GM18873 (cell line): Measurements from ENCODE around the gene FCGR3A.
"Not testable (repeated sequence)": the region's sequence is repeated elsewhere in the genome, so short reads cannot be mapped to it uniquely, and the experiment has no call there.

ENCODE experiments used
- ATAC-seq: cut with Tn5 transposase; IDR thresholded peaks from one replicate; pipeline ENCODE4 v1.9.1; 2021; ENCODE audit warnings: mild to moderate bottlenecking, moderate library complexity, moderate number of reproducible peaks; ENCODE audit not compliant: unreplicated experiment, low FRiP score

Gene FCGR3A

DNA sequence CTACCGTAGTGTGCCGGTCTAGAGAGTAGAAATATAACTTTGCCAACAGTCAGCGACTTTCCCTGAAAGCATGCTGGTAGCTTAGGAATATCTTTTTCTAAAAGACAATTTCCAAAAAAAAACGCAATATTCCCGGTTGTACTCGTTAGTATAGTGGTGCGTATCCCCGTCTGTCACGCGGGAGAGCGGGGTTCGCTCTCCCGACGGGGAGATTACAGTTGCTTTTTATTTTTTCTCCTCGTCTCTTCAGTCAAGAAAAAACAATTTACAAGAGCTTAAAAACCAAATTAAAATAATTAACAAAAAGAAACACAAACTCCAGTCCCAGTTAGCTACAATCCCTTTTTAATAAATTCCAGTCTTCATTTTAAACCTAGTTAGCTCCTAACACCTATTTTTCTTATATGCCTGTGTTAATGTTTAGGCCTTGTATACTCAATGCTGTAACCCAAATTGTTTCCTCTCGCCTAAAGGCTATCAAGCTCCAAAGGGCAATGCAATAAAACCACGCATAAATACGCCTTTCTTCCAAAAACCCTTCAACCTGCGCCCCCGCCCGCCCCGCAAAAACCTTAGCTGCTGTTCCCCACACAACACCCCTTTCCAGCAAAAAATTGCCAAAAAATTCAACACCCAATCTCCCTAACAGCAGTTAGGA lies 17.5 kb downstream of the FCGR3A start:
- ATAC-seq, result no peak

DNA sequence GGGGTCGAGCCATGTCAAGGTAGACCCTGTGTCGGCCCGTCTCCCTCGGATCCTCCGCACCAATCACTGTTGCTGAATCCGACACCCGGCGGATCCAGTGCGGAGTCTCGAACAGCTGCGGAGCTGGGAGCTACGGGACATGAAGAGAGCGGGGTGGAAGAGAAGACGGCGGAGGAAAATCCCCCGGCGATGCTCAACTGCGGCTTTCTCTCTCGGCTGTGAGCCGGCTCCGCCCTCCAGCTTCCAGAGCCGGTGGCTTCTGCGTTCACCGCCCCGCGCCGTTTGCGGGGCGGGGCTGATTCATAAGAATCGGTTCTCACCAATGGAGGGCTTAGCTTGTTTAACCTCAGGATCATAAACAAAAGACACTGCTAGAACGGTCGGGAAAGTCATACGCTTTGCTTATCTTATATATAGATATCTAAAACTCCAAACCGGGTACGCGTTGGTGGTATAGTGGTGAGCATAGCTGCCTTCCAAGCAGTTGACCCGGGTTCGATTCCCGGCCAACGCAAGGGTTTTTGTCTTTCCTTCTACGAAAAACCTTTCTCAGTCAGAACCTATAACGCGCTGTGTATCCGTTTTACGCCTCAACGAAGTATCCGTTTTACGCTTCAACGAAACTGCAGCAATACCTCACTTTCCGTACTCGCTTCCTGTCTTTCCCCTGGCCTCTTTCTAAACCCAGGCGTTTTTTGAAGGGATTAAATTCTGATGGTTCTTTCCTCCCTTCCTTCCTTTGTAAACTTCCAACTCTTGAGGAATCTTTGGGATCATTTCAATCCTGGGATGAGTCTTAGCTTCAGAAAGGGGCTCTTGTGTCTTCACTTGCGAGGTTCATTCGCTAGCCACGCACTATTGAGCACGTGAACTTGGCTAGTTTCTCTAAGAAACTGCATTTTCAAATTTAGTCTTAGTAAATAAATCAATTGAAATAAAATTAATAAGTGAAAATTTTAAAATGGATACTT lies 18.7 kb downstream of the FCGR3A start:
- ATAC-seq, result peak; percentile 61

DNA sequence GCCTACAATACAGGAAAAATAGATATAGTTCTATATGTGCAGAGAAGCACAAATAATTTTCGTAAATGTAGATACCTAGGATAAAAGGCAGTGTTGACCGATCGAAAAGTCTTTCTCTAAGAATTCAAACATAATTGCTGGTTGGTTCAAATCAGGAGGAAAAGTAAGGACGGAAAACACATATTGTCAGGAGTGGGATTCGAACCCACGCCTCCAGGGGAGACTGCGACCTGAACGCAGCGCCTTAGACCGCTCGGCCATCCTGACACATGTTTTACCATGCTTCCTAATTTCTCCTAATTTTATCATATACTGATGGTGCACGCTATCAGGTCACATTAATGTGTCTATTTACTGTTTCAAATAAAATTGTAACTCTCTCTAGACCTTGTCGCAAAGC lies 19.5 kb downstream of the FCGR3A start:
- ATAC-seq, result peak; percentile 32

DNA sequence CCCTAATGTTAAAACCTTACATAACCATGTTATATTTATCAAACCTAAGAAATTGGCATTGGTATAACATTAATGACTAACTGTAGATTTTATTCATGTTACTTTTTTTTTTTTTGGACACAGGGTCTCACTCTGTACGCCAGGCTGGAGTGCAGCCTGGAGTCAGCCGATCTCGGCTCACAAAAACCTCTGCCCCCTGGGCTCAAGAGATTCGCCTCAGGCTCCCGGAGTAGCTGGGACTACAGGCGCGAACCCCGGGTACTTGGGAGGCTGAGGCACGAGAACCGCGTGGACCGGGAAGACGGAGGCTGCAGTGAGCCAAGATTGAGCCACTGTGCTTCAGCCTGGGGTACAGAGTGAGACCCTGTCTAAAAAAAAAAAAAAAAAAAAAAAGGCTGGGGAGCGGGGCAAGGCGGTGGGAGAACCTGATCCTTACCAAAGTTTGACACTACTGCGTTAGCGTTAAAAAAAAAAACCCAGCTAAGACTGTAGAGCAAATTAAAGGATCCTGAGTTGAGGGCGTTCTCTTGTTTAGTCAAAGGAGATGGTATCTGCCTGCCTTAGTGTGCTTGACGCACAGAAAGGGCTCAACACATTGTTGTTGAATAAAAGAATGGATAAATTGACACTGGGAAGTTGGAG lies 20.0 kb downstream of the FCGR3A start:
- ATAC-seq, result not testable (repeated sequence)

DNA sequence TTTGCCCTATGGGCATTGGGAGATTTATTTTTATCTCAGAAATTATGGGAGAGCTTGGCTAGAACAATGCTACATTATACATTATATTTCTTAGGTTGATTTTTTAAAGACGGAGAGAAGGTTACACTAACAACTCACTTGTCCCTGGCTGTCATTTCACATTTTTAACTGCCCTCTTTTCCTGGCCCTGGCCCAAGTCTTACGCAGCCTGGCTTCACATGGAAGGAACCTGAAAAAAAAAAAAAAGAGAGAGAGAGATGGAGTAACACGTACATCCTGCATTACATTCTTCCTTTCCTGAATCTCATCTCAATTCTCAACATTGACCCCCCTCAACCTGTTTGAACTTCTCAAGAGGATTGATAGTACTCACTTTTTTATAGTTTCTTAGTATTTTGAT lies 21.1 kb downstream of the FCGR3A start:
- ATAC-seq, result not testable (repeated sequence)

DNA sequence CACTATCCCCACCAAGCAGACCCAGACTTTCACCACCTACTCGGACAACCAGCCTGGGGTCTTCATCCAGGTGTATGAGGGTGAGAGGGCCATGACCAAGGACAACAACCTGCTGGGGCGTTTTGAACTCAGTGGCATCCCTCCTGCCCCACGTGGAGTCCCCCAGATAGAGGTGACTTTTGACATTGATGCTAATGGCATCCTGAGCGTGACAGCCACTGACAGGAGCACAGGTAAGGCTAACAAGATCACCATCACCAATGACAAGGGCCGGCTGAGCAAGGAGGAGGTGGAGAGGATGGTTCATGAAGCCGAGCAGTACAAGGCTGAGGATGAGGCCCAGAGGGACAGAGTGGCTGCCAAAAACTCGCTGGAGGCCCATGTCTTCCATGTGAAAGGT lies 23.7 kb downstream of the FCGR3A start:
- not testable (repeated sequence) for ATAC-seq

DNA sequence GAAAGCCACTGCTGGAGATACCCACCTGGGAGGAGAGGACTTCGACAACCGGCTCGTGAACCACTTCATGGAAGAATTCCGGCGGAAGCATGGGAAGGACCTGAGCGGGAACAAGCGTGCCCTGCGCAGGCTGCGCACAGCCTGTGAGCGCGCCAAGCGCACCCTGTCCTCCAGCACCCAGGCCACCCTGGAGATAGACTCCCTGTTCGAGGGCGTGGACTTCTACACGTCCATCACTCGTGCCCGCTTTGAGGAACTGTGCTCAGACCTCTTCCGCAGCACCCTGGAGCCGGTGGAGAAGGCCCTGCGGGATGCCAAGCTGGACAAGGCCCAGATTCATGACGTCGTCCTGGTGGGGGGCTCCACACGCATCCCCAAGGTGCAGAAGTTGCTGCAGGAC lies 24.3 kb downstream of the FCGR3A start:
- ATAC-seq, result not testable (repeated sequence)

DNA sequence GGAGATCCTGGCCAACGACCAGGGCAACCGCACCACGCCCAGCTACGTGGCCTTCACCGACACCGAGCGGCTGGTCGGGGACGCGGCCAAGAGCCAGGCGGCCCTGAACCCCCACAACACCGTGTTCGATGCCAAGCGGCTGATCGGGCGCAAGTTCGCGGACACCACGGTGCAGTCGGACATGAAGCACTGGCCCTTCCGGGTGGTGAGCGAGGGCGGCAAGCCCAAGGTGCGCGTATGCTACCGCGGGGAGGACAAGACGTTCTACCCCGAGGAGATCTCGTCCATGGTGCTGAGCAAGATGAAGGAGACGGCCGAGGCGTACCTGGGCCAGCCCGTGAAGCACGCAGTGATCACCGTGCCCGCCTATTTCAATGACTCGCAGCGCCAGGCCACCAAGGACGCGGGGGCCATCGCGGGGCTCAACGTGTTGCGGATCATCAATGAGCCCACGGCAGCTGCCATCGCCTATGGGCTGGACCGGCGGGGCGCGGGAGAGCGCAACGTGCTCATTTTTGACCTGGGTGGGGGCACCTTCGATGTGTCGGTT lies 24.8 kb downstream of the FCGR3A start:
- peak; percentile 2 for ATAC-seq

DNA sequence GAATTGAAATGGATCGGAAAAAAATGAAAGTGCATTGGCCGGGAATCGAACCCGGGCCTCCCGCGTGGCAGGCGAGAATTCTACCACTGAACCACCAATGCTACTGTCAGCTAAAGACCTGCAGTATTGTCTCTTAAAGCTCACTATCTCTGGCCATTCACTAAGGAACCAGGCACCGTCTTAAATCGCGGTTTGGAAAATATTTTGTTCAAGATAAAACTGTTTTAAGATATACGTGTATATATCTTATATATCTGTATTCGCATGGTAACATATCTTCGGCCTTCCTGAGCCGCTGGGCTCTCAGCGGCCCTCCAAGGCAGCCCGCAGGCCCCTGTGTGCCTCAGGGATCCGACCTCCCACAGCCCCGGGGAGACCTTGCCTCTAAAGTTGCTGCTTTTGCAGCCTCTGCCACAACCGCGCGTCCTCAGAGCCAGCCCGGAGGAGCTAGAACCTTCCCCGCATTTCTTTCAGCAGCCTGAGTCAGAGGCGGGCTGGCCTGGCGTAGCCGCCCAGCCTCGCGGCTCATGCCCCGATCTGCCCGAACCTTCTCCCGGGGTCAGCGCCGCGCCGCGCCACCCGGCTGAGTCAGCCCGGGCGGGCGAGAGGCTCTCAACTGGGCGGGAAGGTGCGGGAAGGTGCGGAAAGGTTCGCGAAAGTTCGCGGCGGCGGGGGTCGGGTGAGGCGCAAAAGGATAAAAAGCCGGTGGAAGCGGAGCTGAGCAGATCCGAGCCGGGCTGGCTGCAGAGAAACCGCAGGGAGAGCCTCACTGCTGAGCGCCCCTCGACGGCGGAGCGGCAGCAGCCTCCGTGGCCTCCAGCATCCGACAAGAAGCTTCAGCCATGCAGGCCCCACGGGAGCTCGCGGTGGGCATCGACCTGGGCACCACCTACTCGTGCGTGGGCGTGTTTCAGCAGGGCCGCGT lies 25.5 kb downstream of the FCGR3A start, which contains the start of gene HSPA6:
HSPA6 (plus strand) TSS at position 724 of the 925 bp plus-strand sequence; CDS start at position 843, 119 bp downstream.
- peak; percentile 53 for ATAC-seq

DNA sequence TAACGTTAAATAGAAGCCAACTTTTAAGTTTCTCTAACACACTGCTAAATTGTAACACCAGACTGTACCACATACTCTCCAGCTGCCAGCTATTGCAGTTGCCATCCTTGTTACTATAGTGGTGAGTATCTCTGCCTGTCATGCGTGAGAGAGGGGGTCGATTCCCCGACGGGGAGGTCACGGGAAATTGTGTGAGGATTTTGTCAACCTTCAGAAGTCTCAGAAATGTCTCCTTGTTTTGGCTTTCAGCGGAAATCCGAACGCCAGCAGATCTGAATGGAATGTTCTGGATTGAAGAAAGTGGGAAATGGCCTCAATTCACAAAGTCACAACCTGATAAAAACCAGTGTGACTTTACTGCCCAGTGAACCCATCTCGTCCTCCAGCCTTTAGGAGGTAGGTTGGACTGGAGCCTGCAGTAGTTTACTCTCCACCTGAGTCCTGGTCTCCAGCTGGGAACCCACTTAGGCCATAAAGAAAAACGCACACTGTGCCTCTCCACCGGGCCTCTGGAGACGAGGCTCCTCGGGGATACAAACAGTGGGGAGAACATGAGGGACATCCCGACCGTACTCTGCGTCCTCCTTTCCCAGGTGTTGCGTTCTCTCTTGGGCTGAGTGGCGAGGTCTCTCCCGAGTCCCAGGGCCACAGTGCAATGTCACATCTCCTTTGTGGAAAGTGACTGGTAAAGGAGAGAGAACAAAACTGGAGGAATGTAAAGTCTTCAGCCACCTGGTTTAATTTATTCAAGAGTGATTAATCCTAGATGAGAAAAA lies 26.4 kb downstream of the FCGR3A start:
- peak; percentile 15 for ATAC-seq

DNA sequence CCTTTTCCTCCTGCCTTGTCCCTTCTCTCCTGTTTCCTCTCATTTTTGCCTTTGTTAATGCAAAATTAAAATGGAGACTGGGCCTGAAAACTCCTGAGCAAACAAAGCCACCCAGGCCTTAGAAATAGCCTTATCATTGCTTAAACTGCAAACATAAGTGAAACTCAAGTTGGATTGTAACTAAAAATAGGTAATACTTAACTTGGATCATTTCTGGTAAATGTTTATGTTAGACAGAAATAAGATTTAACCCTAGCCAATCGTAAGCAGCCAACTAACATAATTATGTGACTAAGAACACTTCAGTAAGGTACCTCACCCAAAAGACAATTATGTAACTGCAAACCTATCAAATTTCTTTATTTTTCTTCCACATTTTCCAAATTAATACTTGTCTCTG lies 35.7 kb downstream of the FCGR3A start:
- ATAC-seq, result not testable (repeated sequence)

DNA sequence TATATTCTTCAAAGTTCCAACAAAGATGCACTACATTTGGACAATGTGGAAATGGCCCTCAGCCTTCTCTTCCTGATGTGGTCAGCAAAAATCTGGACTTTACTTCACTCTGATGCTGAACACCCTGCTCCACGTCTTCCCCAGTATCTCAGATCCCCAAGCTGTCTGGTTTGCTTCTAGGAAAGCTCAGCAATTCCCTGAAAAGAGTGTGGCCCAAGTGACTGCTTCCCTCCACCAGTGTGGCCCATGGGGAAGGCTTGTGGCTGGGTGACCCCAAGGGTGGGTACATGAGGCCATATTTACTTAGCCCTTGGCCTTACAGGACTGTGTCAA lies 36.2 kb downstream of the FCGR3A start:
- ATAC-seq, result not testable (repeated sequence)

DNA sequence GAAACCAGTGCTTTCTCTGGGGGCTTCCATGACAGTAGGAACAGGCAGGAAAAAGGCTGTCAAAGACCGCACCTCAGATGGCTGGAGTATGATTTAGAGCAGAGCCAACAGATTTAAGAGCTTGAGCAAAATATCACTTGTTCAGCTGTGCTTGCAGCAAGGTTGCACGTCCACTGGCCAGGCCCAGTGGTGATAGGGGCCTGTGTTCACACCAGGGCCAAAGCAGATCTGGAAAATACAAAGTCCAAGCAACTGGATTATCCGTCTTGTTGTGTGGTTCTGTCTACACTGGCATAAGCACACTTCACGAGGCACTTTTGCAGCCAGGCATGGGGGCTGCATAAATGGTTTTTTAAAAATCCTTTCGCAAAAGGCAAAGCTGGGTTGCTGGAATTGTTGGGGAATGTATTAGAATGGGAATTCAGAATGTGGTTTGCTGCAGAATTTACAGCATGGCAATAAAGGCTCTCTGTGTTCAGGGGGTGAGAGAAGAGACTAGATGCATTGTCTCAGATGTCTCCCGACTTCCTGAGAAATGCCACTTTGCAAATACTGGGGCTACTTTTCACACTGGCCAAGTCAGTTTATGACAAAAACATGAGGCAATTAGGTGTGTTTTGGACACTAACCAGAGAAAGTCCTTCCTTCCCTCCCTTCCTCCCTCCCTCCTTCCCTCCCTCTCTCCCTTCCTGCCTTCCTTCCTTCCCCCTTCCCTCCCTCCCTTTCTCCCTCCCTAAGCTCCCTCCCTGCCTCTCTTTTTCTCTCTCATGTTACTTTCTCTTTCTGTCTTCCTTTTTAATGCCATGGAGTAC lies 36.8 kb downstream of the FCGR3A start:
- not testable (repeated sequence) for ATAC-seq

DNA sequence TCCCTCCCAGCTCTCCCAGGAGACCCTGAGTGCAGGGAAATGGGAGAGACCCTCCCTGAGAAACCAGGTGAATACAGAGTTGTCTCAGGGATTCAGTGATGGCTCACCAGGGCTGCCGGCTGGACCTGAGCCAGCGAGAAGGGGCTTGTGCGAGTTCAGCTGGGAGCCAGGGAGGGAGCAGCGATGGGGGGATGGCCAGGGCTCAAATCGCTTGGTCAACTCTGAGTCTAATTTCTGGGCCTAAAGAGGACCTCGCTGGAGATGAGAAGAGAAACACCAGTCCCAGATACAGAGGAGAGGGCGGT lies 37.9 kb downstream of the FCGR3A start:
- ATAC-seq, result no peak

DNA sequence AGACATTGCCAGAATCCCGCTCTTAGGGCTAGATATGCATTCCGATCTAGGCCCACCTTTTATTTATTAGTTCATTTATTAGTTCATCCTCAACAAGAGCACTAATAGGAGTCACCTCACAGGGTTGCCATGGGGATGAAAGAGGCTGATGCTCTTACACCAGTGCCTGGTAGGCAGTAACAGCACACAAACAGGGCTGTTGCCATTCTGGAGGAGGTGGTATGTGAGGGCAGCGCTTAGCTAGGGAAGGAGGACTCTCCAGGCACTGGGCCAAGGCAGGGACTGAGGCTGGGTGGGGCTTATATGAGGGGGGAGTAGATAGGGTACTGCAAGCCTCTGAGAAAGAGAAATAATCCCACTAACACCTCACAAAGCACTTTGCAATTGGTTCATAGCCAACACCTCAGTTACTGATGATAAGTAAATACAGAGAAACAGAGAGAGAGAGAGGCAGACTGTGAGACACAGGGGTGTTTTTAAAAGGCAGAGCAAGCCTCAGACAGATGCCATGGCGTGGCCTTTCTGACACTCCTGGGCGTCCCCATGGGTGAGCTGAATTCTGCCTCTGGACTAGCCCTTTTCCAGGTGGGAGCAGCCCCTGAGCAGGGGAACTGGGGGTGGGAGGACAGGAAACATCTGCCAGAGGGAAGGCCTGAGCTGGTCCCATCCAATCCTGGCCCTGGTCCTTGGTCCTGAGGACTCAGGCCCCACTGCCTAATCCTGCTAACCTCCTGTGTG lies 38.4 kb downstream of the FCGR3A start:
- ATAC-seq, result no peak

DNA sequence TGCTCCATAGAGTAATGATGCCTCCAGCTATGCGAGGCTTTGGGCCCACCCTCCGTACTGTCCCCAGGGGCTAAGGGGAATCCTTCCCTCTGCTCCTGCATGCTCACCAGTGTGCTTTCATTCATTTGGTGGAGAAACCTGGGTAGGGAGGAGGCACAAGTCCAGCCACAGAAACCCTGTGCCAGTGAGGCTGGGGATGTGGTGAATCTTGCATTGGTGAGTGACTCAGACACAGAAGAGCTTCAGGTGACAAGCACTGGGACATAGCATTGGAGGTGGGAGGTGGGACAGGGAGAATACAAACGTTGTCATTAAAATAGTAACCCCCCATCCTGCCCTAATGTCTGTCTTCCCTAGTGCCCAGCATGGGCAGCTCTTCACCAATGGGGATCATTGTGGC lies 39.1 kb downstream of the FCGR3A start:
- ATAC-seq, result no peak

DNA sequence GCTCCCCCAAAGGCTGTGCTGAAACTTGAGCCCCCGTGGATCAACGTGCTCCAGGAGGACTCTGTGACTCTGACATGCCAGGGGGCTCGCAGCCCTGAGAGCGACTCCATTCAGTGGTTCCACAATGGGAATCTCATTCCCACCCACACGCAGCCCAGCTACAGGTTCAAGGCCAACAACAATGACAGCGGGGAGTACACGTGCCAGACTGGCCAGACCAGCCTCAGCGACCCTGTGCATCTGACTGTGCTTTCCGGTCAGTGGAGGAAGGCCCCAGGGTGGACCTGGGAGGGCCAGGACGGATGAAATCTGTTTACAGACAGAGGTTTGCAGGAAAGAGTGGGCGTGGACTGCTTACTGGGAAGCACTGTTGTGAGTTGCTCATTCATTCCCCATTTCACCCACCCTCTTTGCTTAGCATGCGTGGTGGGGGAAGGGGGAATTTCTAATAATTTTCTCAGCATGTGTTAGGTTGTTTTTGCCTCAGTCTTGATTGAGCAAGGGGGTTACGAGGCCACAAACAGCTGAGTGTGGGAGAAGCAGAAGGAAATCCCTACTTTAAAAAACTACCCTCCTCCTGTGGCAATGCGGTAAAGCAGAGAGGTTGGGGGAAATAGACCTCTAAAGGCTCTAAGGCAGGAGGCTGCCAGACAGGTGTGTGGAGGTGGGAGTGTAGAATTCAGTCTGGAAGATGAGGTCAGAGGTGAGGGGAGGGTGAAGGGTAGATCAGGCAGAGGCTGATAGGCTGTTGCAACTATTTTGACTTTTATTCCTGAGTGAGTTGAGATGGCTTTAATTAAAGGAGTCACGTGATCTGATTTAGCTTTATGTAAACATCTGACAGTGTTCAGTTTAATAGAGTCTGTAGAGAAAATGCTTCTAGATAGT lies 43.0 kb downstream of the FCGR3A start:
- no peak for ATAC-seq
